Stimulated activated CD4-positive, alpha-beta T cell treated with anti-CD3 and anti-CD28 coated beads, Interleukin-12 subunit alpha, Interleukin-12 subunit beta, amount 100 ng/mL, for 24 hours (primary cell): Measurements from ENCODE around the gene CPNE2.
"Not testable (repeated sequence)": the region's sequence is repeated elsewhere in the genome, so short reads cannot be mapped to it uniquely, and the experiment has no call there.

Experiments used
- DNase-seq, 2 experiments: peaks; one replicate each; pipeline ENCODE4 v3.0.0-alpha.2; 2020; ENCODE audit warnings: low read depth in 2 of 2

CPNE2 gene

DNA sequence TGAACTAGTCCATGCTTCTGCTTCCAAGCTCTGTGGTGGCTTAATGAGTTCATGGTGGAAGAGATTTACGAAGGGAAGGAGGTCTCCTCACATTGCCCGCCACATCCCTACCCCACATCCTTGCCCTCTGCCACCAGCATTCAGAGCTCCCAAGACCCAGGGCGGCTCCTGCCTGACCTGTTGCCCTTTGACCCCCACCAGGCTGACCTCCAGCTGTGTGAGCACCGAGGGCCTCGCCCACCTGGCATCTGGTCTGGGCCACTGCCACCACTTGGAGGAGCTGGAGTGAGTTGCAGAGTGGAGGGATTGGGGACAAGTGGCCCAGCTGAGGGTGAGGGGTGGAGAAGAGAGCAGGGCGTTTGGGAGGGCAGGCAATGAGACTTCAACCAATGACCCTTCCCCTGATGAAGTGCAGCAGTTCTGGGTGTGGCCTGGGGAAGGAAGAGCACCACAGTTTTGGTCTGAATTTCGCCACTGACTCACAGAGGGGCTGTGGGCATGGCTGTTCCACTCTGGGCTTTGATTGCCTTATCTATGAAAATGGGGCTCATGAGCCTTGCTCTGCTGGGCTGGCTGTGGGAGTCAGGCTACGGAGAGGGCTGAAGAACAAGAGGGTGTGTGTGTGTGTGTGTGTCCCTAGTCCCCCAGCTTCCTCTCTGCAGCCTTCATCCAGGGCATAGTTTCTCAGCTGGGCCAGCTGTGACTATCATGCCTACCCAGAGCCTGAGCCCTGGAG lies 22.6 kb upstream of the CPNE2 start:
- no peak for DNase-seq

DNA sequence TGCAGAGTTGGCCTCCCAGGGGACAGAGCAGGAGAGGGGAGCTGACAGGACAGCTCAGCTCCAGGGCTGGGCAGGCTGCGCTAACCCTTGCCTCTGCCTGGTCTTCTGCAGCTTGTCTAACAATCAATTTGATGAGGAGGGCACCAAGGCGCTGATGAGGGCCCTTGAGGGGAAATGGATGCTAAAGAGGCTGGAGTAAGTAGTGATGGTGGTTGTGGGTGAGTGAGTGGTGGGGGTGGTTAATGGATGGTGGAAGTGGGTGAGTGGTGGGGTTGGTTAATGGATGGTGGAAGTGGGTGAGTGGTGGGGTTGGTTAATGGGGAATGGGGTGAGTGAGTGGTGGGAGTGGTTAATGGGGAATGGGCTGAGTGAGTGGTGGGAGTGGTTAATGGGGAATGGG lies 22.0 kb upstream of the CPNE2 start:
- DNase-seq = no peak

DNA sequence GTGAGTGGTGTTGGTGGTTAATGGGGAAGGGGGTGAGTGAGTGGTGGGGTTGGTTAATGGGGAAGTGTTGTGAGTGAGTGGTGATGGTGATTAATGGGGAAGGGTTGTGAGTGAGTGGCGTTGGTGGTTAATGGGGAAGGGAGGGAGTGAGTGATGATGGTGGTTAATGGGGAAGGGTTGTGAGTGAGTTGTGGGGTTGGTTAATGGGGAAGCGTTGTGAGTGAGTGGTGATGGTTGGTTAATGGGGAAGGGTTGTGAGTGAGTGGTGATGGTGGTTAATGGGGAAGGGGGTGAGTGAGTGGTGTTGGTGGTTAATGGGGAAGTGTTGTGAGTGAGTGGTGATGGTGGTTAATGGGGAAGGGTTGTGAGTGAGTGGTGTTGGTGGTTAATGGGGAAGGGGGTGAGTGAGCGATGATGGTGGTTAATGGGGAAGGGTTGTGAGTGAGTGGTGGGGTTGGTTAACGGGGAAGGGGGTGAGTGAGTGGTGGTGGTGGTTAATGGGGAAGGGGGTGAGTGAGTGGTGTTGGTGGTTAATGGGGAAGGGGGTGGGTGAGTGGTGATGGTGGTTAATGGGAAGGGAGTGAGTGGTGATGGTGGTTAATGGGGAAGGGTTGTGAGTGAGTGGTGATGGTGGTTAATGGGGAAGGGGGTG lies 21.2 kb upstream of the CPNE2 start:
- not testable (repeated sequence) for DNase-seq

DNA sequence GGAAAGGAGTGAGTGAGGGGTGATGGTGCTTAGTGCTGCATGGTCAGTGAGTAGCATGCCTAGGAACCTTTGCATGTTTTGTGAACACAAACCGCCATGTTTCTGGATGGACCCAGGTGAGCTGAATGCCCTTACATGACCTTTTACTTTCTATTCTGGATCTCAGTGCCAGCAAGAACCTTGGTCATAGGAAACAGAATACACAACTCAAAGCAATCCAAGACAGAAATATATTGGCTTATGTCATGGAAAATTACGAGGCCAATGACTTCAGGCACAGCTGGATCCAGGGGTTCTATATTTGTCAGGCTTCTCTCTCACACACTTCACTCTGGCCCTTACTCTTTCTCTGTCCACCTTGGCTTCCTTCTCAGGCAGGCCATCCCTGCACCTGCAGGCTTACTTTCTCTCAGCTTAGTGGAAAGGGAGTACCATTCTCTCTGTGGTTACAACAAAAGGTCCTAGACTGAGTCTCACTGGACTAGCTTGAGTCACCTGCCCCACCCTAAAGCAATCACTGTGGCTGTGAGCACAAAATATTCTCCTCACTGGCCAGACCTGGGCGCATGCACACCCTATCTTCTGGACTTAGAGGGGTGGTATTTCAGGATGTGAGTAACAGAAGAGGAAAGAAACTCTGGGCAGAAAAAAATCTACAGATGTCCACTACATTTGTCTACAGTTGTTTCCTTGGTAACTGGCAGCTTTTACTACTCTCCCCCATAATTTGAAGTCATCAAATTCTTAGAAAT lies 20.4 kb upstream of the CPNE2 start:
- no peak for DNase-seq

DNA sequence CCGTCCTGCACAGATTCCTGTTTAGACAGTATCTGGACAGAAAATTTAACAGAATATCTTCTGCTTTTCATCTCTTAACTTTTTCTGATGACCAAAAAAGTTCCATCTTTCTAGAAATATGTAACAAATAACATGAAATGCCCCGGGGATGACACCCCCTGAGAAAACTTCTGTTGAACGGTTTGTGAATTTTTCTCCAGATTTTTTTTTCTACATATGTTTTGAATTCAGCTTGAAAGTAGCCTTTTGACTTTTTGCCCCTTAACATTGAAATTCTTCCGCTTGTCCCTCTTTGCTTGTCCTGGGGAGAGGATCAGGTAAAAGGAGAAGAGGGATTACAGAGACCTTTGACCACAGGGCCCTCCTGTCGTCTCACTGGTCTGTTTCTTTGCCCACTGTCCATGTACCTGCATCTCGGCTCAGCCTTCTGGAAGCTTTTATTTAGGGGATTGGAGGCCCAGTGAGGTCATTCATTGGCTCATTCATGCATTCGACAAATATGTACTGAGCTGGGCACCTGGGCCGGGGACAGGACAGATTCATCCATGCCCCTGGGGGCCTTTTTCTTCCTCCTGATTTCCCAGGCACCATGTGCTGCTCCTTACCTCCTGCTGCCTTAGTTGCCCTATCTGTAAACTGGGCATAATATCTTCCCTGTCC lies 19.6 kb upstream of the CPNE2 start:
- no peak for DNase-seq

DNA sequence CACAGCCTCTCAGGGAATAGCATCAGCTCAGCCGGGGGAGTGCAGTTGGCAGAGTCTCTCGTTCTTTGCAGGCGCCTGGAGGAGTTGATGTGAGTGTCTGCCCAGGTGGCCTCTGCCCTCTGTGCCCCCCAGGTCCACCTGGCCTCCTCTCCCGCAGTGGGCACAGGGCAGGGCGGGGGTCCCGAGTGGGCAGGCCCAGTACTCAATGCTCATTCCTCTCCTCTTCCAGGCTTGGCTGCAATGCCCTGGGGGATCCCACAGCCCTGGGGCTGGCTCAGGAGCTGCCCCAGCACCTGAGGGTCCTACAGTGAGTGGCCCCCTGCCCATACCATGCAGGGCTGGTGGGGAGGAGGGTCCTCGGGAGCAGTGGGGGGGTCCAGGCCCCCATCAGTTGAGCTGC lies 14.7 kb upstream of the CPNE2 start:
- DNase-seq = no peak

DNA sequence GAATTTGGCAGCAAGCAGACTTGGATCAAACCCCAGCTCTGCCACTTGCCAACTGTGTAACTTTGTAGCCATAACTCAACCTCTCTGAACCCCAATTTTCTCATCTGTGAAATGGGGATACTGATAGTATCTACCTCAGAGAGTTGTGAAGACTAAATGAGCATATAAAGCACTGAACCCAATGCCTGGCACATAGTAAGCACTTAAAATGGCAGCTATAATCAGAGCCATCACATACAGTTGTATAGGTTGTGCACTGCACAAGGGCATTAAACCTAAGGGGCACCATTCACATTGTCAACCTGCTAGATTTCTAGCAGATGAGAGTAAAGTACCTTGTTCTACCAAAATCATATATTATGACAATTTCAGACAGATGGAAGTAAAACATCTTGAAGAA lies 10.6 kb upstream of the CPNE2 start:
- no peak for DNase-seq

DNA sequence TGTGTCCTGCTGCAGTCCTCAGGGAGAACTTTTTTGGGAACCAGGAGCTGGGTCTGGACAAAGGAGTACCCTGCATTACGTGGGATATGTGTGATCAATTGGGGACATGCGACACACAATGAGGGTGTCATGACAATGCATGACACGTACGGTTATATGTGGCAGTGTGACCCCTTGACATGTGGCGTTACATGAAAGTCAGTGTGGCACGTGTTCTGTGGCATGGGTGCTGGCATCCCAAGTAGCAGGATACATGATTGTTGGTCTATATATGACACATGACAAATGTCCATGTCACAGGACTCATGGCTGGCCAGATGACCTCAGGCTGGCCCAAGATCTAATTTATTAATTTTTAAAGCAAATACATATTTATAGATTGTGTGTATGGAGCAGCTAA lies 9.7 kb upstream of the CPNE2 start:
- no peak for DNase-seq

DNA sequence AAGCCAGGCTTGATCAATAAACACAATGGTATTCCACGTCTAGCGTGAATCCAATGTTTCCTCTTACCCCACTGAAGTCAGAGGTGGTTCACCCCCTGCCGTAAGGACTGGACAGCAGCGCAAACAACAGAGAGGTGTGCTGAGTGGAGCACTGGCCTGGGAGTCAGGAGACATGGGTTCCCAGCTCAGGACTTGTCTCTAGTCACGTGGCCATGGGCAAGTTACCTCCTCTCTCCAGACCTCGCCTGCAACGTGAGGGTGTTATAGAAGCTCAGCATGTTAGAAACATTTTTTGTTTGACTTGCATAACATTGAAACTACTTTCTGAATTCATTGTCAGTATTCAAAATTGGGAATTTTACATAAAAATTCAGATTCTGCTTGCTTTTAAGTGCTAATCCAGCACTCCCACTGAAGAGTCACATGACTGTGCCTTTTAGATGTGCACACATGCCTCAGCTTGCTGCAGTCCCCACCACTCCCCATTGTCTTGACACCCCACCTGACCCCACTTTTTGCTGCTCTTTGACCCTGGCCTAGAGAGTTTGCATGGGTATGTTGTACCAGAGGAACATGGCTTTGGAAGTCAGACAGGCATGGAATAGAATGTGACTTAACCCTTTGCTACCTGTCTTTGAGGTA lies 8.8 kb upstream of the CPNE2 start:
- DNase-seq = no peak

DNA sequence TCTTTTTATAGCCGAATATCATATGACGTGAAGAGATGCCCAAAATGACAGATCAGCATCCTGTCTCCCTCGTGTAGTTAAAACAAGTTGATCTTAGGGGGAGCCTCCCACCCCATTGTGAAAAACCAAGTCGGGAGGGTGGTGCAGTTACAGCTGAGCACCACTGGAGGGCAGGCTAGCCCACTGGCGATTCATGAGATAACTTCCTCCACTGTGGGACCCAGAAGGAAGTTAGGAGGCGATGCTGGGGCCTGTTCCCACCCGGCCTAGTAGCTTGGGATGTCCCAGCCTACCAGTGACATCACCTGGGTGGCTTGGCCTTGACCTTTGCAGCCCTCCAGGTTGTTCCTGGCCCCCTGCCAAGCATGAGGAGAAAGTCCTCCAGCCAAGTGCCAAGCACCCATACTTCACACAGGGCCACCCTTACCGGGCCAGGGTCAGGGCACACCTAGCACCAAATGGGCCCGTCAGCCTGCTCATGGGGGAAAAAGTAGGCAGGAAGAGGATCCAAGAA lies 8.1 kb upstream of the CPNE2 start:
- DNase-seq = peak; percentile 43 to 57

DNA sequence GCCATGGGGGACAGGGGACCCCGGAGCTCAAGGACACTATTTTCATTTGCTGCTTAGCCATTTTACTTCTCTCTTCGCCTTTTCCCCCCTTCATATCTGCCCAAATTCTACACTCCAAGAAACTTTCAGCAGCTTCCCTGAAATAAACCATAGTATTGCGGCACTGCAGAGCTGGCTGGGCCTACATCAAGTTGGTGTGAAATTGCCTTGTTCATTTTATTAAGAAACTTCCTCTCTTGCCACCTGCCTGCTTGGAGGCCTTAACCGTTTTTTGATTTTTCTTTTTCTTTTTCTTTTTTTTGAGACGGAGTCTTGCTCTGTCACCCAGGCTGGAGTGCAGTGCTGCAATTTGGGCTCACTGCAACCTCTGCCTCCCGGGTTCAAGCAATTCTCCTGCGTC lies 7.4 kb upstream of the CPNE2 start:
- DNase-seq = no peak

DNA sequence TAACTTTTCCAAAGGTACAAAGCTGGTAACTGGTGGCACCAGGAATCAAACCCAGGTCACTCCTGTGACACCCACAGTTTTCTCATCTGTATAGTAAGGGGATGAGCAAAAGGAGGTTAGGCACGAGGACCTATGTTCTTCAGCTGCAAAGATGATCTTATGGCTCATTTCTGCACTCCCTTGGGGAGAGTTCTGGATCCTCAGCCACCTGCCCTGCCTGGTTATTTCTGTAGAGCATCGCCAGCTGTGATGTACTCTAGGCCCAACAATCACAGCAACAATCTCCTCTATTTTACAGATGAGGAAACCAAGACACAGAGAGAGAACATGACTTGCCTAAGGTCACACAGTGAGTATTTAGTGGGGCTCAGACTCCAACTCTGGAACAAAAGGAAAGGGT lies 5.4 kb upstream of the CPNE2 start:
- no peak for DNase-seq

DNA sequence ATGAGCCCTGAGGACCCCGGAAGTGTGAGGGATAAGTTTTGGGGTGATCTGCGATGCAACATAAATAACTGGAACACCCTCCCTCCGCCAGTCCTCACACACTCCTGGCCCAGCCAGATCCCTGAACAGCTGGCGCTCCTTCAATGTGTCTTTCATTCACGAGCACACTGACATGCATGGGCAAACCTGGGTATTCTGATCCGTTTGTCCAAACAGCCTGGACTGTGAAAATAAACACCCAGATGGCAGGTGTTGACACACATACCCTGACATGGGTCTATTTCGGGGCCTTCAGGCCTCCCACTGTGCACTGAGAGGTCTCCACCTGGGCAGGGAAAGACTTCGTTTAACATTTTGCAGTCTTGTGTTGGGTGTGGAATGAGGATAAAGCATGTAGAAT lies 3.0 kb upstream of the CPNE2 start:
- DNase-seq = no peak

DNA sequence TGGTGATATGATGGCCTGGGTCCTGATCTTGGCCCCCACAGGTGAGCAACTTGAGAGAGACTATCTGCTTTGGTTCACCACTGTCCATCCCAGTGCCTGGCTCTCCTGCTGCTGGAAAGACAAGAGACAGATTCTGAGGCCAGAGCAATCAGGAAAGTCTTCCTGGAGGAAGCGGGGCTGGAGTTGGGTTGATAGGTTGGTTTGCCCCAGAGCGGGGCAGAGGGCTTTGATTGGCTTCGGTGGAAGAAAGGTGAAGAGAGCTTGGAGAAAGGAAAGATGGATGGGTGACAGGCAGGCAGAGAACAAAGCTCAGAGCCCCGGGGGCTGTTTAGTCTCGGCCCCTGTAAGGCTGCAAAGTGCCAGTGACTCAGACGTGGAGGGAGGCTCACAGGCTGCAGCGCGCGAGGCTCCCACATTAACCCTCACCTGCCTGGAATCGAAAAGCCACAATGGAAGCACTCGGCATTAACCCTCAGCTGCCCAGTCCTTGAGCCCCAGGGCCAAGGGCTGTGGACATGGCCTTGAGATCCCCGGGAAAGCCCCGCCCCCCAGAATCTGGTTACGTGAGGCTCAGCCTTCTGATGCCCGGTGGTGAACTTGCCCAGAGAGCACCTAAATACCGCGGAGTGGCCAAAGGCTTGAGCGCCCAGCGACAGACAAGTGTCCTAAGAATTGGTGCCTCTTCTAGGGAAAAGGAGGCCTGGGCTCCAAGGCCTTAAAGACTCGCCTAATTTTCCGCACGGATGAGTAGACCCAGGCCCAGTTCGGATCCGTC lies 996 bp upstream of the CPNE2 start:
- DNase-seq = no peak

DNA sequence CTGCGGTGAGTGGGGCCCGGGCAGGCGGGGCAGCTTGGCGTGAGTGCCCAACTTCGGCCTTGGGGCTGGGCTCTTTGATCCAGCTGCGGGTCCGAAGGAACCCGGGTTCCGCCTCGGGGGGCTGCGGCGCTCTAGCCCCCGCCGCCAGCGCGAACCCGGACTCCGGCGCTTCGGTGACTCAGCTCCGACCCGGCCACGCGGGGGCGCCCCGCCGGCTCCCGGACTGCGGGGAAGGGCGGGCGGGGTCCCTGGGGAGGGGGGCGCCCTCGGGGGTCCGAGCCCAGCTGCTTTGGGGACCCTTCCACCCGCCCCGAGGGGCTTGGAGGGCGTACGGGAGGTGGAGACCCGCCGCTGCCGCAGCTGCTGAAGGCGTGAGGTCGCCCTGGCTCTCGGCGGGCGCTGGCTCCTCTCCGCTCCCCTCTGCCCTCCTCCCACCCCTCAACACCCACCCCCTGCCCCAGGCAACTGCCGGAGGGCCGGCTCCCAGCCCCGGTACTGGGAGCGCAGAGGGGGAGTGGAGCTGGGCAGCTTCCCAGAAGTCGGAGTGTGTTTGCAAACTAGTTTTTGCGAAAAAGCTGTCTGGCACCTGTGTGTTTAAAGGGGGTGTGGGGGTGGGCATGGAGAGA lies 516 bp downstream of the CPNE2 start:
- DNase-seq = peak in 1 of 2 experiments; percentile 20

DNA sequence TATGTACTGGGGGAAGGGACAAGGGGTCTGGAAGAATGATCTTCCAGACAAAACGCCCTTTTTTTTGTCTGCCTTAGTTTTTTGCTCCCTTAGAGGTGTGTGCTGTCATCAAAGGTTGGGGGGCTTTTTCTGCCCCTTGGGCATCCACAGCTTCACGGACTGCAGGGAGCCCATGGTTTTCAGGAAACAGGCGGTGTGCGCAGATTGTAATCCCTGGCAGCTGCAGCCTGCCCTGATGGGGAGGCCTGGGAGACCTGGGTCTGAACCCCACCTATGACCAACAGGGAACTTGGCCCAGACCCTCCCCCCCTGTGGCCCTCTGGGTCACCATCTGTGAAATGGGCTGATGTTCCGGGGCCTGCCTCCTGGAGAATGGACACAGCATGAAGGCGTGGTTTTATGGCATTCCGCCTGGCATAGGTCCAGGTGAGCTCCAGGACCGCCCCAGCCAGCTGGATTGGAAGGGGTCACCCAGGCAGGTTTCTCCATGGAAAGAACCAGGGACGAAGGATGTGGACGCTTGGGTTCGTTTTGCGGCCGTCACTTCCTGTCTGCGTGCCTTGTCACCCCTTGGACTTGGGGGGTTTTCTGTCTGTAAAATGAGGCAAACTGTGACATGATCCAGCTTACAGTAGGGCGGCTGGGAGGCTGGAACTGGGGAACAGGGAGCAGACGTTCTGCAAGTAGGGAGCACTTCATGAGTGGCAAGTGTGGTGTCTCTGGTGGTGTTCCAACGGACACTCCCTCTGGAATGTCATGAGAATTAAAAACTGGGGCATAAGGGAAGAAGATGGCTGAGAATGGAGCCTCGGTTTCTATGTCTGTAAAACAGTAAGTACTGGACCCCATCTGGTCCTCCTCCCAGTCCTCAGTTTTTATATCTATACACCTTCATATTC lies 1.5 kb downstream of the CPNE2 start:
- DNase-seq = no peak

DNA sequence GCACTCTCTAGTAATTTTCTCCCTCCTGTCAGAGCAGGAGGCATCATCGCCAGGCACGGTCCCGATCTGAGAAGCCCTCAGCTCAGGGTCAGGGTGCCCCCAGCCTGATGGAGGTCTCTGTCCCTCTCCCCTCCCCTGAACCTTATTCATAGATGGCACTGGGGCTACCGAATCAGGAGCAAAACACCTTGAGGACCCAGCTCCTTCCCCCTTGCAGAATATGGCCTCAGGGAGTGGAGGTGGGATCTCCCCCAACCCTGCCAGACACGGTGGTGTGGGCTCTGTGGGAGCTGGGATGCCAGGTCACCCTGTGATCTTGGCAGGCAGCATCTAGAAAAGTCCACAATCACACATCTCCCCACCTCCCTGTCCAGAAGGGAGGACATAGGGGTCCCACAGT lies 2.5 kb downstream of the CPNE2 start:
- no peak for DNase-seq

DNA sequence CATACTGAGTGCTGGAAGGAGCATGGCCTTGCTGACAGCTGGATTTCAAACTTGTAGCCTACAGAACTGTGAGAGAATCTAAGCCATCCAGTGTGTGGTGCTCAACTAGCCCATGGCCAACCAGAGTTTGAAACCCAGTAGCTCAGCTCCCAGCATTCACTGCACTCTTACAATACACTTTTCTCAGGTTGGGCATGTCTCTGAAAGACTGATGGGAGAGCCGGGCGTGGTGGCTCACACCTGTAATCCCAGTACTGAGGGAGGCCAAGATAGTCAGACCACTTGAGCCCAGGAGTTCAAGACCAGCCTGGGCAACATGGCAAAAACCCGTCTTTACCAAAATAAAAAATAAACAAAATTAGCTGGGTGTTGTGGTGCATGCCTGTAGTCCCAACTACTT lies 3.8 kb downstream of the CPNE2 start:
- DNase-seq = no peak

DNA sequence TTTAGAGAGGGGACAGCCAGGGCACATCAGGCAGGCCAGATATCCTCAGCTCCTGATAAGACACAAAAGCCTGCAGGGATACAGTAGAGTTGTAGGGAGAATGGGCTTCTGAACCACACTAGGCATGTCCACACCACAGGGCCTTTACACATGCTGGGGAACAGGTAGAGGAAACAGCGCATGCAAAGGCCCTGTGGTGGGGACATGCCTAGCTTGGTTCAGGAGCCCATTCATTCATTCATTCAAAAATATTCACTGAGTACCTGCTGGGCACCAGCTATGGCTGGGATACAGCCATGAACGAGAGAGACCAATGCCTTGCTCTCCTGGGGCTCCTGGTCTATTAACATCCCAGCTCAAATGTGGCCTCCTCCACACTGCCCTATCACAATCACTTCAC lies 4.4 kb downstream of the CPNE2 start:
- no peak for DNase-seq
